HG02642 (cell line): Measurements from ENCODE around the gene RREB1.
A peak's percentile ranks its signal among the peaks of the same experiment; 100 is the strongest.

Experiments
- ATAC-seq: cut with Tn5 transposase; IDR thresholded peaks from one replicate; pipeline ENCODE4 v1.9.1; 2021; ENCODE audit warnings: mild to moderate bottlenecking; ENCODE audit not compliant: unreplicated experiment, poor library complexity

Gene RREB1

GRCh38 chr6:7119272-7119801 is 11.6 kb downstream of the RREB1 start:
- no peak for ATAC-seq

- no peak for ATAC-seq
These were observed 14.0 kb downstream of the RREB1 start for GRCh38 chr6:7121700-7122241.

GRCh38 chr6:7122684-7123083 is 14.9 kb downstream of the RREB1 start:
- ATAC-seq, result no peak

- ATAC-seq, result no peak
These were observed 16.4 kb downstream of the RREB1 start for GRCh38 chr6:7124114-7124513.

- no peak for ATAC-seq
These were observed 16.9 kb downstream of the RREB1 start for GRCh38 chr6:7124636-7125035.

- ATAC-seq, result no peak
These were observed 17.5 kb downstream of the RREB1 start for GRCh38 chr6:7125290-7125689.

- ATAC-seq, result no peak
These were observed 19.0 kb downstream of the RREB1 start for GRCh38 chr6:7126754-7127153.

- no peak for ATAC-seq
These were observed 19.9 kb downstream of the RREB1 start for GRCh38 chr6:7127680-7128079.

- no peak for ATAC-seq
These were observed 21.6 kb downstream of the RREB1 start for GRCh38 chr6:7129360-7129759.

- no peak for ATAC-seq
These were observed 22.2 kb downstream of the RREB1 start for GRCh38 chr6:7129784-7130569.

- ATAC-seq, result no peak
These were observed 23.6 kb downstream of the RREB1 start for GRCh38 chr6:7131390-7131789.

GRCh38 chr6:7132398-7133035 is 24.8 kb downstream of the RREB1 start:
- no peak for ATAC-seq

- no peak for ATAC-seq
These were observed 27.4 kb downstream of the RREB1 start for GRCh38 chr6:7134999-7135745.

GRCh38 chr6:7135755-7136154 is 28.0 kb downstream of the RREB1 start:
- no peak for ATAC-seq

GRCh38 chr6:7136859-7137334 is 29.1 kb downstream of the RREB1 start:
- peak; percentile 40 for ATAC-seq

- peak; percentile 42 for ATAC-seq
These were observed 29.7 kb downstream of the RREB1 start for GRCh38 chr6:7137335-7138045.

GRCh38 chr6:7138046-7138531 is 30.3 kb downstream of the RREB1 start:
- ATAC-seq, result no peak

- ATAC-seq, result no peak
These were observed 31.2 kb downstream of the RREB1 start for GRCh38 chr6:7138921-7139358.

GRCh38 chr6:7139835-7140470 is 32.2 kb downstream of the RREB1 start:
- no peak for ATAC-seq
